ENCODE measurements around the gene PTPRCAP.
A peak's percentile ranks its signal among the peaks of the same experiment; 100 is the strongest.
"Not testable (repeated sequence)": the region's sequence is repeated elsewhere in the genome, so short reads cannot be mapped to it uniquely, and the experiment has no call there.

PTPRCAP gene

DNA sequence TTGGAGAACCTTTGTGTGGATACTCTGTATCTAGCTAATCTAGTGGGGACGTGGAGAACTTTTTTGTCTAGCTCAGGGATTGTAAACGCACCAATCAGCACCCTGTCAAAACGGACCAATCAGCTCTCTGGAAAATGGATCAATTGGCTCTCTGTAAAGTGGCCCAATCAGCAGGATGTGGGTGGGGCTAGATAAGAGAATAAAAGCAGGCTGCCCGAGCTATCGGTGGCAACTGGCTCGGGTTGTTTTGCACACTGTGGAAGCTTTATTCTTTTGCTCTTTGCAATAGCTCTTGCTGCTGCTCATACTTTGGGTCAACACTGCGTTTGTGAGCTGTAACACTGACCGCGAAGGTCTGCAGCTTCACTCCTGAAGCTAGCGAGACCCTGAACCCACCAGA, 39.2 kb upstream of the PTPRCAP start:
- not testable (repeated sequence) for H3K9me3 ChIP-seq (ENCODE audit: control insufficient read depth, low read length); H3K27ac ChIP-seq (ENCODE audit: insufficient read depth, low read depth, low read length, poor library complexity, severe bottlenecking); H3K36me3 ChIP-seq (ENCODE audit: control insufficient read depth, insufficient read depth, low read length); H3K4me3 ChIP-seq (ENCODE audit: insufficient read depth, low read depth, low read length); H3K4me1 ChIP-seq (ENCODE audit: control insufficient read depth, insufficient read depth, low read length); H3K27me3 ChIP-seq (ENCODE audit: control insufficient read depth, insufficient read depth, low read length, poor library complexity, severe bottlenecking)
- 92 to 94% methylated on average over 10 of the region's 10 CpGs for WGBS, 2 experiments

DNA sequence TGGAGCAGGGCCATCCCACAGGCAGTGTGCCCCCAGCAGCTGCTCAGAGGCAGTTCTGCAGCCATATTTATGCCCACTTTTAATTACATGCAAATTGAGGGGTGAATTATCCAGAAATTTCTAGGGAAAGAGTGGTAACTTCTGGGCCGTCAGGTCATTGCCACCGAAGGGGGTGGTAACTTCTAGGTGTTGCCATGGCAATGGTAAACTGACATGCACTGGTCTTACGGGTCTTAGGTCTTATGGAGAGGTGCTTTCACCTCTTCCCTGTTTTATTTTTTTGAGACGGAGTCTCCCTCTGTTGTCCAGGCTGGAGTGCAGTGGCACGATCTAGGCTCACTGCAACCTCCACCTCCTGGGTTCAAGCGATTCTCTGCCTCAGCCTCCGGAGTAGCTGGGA, 35.4 kb upstream of the PTPRCAP start:
- no peak overlapping the region for H3K27ac ChIP-seq (ENCODE audit: insufficient read depth, low read depth, low read length, poor library complexity, severe bottlenecking)
- no peaks in the 10 kb centered on the region for H3K36me3 ChIP-seq (ENCODE audit: control insufficient read depth, insufficient read depth, low read length)
- no peak overlapping the region for H3K4me3 ChIP-seq (ENCODE audit: insufficient read depth, low read depth, low read length)
- 82 to 83% methylated on average over 7 of the region's 7 CpGs for WGBS, 2 experiments
- no peaks in the 10 kb centered on the region for H3K27me3 ChIP-seq (ENCODE audit: control insufficient read depth, insufficient read depth, low read length, poor library complexity, severe bottlenecking)
- H3K4me1 ChIP-seq (ENCODE audit: control insufficient read depth, insufficient read depth, low read length) = no peaks in the 10 kb centered on the region
- no peaks in the 10 kb centered on the region for H3K9me3 ChIP-seq (ENCODE audit: control insufficient read depth, low read length)

DNA sequence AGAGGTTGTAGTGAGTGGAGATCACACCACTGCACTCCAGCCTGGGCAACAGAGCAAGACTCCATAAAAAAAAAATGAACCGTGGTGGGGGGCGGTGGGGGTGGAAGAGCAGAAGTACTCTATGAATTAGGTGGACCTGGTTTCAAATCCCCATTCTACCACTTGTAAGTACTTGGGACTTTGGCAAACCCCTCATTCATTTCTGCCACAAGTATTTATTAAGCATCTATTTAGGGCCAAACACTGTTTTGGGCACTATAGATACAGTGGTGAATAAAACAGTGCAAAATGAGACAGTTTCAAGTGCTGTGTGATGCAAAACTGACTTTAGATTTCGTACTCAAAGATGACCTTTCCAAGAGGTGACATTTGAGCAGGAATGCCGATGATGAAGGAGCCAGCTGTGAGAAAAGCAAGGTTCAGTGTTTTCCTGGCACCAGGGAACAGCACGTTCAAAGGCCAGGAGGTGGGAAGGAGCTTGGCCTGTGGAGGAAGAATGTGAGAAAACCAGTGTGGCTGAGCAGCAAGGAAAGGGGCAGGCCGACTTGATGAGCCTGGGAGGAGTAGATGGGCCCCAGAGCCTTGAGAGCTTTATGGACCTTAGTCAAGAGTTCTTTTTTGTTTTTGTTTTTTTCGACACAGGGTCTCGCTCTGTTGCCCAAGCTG, 33.0 kb upstream of the PTPRCAP start:
- no peak overlapping the region for H3K27ac ChIP-seq (ENCODE audit: insufficient read depth, low read depth, low read length, poor library complexity, severe bottlenecking)
- no peaks in the 10 kb centered on the region for H3K4me1 ChIP-seq (ENCODE audit: control insufficient read depth, insufficient read depth, low read length)
- no peaks in the 10 kb centered on the region for H3K27me3 ChIP-seq (ENCODE audit: control insufficient read depth, insufficient read depth, low read length, poor library complexity, severe bottlenecking)
- no peaks in the 10 kb centered on the region for H3K36me3 ChIP-seq (ENCODE audit: control insufficient read depth, insufficient read depth, low read length)
- no peak overlapping the region for H3K4me3 ChIP-seq (ENCODE audit: insufficient read depth, low read depth, low read length)
- 91 to 92% methylated on average over 8 of the region's 8 CpGs for WGBS, 2 experiments
- no peaks in the 10 kb centered on the region for H3K9me3 ChIP-seq (ENCODE audit: control insufficient read depth, low read length)

DNA sequence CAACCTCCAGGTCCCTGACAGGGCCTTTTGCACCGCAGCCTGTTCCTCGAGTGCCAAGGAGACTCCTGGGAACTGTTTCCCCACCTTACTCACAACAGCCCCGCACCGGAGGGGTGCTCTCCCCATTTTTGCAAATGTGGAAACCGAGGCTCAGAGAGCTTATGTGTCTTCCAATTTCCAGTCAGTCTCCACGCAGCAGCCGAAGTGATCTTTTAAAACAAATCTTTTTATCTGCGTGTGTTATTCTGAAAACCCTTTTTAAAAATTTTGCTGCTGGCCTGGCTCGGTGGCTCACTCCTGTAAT, 32.0 kb upstream of the PTPRCAP start:
- WGBS, 2 experiments = 45 to 49% methylated on average over 9 of the region's 9 CpGs
- Histone ChIP-seq H3K36me3 (ENCODE audit: control insufficient read depth, insufficient read depth, low read length) (no peaks in the 10 kb centered on the region), H3K27me3 (ENCODE audit: control insufficient read depth, insufficient read depth, low read length, poor library complexity, severe bottlenecking) (no peaks in the 10 kb centered on the region), H3K4me1 (ENCODE audit: control insufficient read depth, insufficient read depth, low read length) (no peaks in the 10 kb centered on the region), H3K4me3 (ENCODE audit: insufficient read depth, low read depth, low read length) (peak overlapping the region; percentile 88), H3K27ac (ENCODE audit: insufficient read depth, low read depth, low read length, poor library complexity, severe bottlenecking) (no peak overlapping the region), H3K9me3 (ENCODE audit: control insufficient read depth, low read length) (no peaks in the 10 kb centered on the region)

DNA sequence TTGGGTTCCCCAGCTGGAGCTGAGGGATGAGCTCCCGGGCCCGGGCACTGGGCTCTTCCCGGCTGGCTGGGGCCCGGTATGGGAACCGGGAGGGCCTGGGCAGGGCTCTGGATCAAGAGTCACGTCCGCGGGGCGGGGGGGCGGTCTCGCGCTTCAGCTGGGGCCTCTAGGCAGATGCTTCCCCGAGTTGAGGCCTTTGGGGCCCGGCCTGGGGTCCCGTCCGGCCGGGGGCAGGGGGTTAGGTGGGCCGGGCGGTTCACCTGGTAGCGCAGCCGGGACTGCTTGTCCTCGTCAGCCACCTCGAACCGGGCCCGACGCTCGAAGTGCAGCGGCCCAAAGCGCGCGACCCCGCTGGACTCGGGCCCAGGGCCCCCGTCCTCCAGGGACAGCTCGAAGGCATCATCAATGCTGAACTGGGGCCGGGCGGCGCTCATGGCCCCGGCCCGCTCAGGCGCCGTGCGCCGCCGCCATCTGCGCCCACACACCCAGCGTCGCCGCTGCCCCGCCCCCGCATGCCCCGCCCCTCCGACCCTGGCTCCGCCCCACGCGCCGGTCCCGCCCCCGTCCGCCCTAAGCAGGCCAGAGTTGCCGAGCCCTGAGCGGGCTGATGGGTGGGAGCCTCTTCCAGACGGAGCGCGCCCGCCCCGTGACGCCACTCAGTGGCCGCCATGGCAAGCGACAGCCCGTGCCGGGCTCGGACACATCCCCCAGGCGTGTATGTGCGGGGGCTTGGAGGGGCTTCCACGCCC, 31.5 kb upstream of the PTPRCAP start, which contains the start of gene TMEM134:
TMEM134 (minus strand) TSS at position 493 of the 749 bp plus-strand sequence; CDS start at position 434, 59 bp downstream.
- Histone ChIP-seq H3K4me3 (ENCODE audit: insufficient read depth, low read depth, low read length) (peak within 1 kb of the TSS; percentile 88), H3K36me3 (ENCODE audit: control insufficient read depth, insufficient read depth, low read length) (no peaks in the 10 kb centered on the region), H3K4me1 (ENCODE audit: control insufficient read depth, insufficient read depth, low read length) (no peaks in the 10 kb centered on the region), H3K9me3 (ENCODE audit: control insufficient read depth, low read length) (no peaks in the 10 kb centered on the region), H3K27ac (ENCODE audit: insufficient read depth, low read depth, low read length, poor library complexity, severe bottlenecking) (no peak within 1 kb of the TSS), H3K27me3 (ENCODE audit: control insufficient read depth, insufficient read depth, low read length, poor library complexity, severe bottlenecking) (no peaks in the 10 kb centered on the region)
- 1% methylated on average over 76 of the region's 76 CpGs for WGBS, 2 experiments

DNA sequence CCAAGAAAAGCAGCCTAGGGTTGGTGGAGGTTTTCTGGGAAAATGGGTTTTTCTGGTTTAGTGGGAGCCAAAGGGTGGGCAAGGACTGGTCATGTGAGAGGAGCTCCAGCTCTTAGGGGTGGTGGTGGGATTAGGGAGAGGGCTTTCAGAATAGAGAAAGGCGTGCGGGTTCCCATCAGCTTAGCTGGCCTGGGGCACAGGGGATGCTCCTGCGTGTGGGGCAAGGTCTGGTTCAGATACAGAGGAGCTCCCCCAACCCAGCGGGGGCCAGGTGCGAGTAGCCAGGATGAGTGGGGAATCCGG, 30.9 kb upstream of the PTPRCAP start:
- H3K4me3 ChIP-seq (ENCODE audit: insufficient read depth, low read depth, low read length) = peak overlapping the region; percentile 88
- H3K27ac ChIP-seq (ENCODE audit: insufficient read depth, low read depth, low read length, poor library complexity, severe bottlenecking) = no peak overlapping the region
- H3K36me3 ChIP-seq (ENCODE audit: control insufficient read depth, insufficient read depth, low read length) = no peaks in the 10 kb centered on the region
- no peaks in the 10 kb centered on the region for H3K9me3 ChIP-seq (ENCODE audit: control insufficient read depth, low read length)
- no peaks in the 10 kb centered on the region for H3K27me3 ChIP-seq (ENCODE audit: control insufficient read depth, insufficient read depth, low read length, poor library complexity, severe bottlenecking)
- WGBS, 2 experiments = 10 to 15% methylated on average over 6 of the region's 6 CpGs
- H3K4me1 ChIP-seq (ENCODE audit: control insufficient read depth, insufficient read depth, low read length) = no peaks in the 10 kb centered on the region

DNA sequence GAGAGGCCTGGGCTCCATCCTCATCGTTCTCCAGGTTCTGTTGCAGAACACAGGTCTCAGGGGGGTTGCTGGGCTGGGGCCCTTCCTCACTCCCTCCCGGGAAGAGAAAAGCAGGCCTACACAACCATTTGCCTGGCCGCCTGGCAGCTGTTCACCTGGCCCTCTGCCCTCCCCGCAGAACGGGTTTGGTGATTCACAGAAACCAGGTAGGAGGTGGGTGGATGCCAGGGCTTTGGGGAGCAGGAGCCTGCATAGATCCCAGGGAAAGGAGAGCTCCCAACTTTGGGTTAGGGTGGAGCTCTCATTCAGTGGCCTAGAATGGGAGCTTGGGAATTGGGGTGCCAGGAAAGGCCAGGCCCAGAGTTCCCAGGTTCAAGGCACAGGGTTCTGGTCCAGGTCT, 30.6 kb upstream of the PTPRCAP start:
- no peak overlapping the region for H3K27ac ChIP-seq (ENCODE audit: insufficient read depth, low read depth, low read length, poor library complexity, severe bottlenecking)
- H3K4me1 ChIP-seq (ENCODE audit: control insufficient read depth, insufficient read depth, low read length) = no peaks in the 10 kb centered on the region
- 72 to 77% methylated on average over 5 of the region's 5 CpGs for WGBS, 2 experiments
- no peaks in the 10 kb centered on the region for H3K36me3 ChIP-seq (ENCODE audit: control insufficient read depth, insufficient read depth, low read length)
- H3K4me3 ChIP-seq (ENCODE audit: insufficient read depth, low read depth, low read length) = peak overlapping the region; percentile 88
- no peaks in the 10 kb centered on the region for H3K9me3 ChIP-seq (ENCODE audit: control insufficient read depth, low read length)
- H3K27me3 ChIP-seq (ENCODE audit: control insufficient read depth, insufficient read depth, low read length, poor library complexity, severe bottlenecking) = no peaks in the 10 kb centered on the region

DNA sequence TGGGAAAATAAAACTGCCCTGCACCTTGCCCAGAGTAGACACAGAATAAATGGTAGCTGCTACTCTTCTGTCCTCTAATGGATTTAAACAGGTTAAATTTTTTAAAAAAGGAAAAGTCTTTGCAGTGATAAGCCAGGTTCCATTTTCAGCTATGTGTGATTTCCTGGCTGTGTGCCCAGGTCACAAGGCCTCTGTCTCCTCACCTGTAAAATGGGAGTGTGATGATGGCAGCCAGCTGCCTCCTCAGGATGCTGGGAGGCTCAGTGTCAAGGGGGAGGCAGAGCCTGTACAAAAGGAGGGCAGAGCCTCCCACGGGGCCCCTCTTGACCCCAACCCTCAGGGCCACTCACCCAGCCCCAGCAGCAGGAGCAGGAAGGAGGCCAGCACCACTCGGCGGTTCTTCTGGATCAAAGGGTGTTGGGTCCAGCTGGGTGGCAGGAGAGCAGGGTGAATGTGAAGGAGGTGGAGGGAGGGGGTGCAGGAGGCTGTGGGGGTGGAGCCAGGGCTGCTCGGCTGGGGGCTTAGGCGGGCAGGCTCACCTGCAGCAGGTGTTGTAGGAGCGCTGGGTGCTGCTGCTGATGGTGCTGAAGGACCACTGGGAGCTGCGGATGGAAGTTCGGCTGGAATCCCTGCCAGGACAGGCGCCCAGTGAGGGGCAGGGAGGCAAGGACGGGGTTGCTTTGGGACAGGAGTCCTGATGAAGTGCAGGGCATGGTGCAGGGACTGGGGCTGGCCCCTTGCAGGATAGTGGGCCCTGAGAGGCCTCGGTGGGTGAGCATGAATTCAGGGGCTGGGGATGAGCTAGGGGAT, 29.7 kb upstream of the PTPRCAP start:
- H3K27me3 ChIP-seq (ENCODE audit: control insufficient read depth, insufficient read depth, low read length, poor library complexity, severe bottlenecking) = no peaks in the 10 kb centered on the region
- H3K4me3 ChIP-seq (ENCODE audit: insufficient read depth, low read depth, low read length) = no peak overlapping the region
- H3K36me3 ChIP-seq (ENCODE audit: control insufficient read depth, insufficient read depth, low read length) = no peaks in the 10 kb centered on the region
- no peaks in the 10 kb centered on the region for H3K9me3 ChIP-seq (ENCODE audit: control insufficient read depth, low read length)
- H3K27ac ChIP-seq (ENCODE audit: insufficient read depth, low read depth, low read length, poor library complexity, severe bottlenecking) = no peak overlapping the region
- H3K4me1 ChIP-seq (ENCODE audit: control insufficient read depth, insufficient read depth, low read length) = no peaks in the 10 kb centered on the region
- 87 to 90% methylated on average over 11 of the region's 11 CpGs for WGBS, 2 experiments

DNA sequence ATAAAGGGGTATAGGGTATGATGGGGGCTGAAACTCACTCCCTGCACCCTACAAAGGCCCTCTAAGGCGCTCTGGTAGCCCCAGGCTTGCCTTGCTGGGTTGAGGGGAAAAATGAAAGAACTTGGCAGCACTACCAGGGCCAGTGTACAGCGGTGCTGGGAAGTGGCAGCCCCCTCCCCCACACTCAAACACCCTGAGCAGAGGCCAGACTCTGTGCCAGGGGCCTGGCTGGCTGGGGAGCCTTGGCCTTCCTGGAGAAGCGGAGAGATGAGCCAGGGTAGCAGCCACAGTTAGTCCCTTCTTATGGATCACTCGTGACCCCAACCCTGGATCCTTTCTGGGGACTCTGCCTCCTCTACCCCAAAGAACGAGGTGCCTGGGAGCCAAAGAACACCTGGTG, 28.9 kb upstream of the PTPRCAP start:
- Histone ChIP-seq H3K36me3 (ENCODE audit: control insufficient read depth, insufficient read depth, low read length) (no peaks in the 10 kb centered on the region), H3K9me3 (ENCODE audit: control insufficient read depth, low read length) (no peaks in the 10 kb centered on the region), H3K4me1 (ENCODE audit: control insufficient read depth, insufficient read depth, low read length) (no peaks in the 10 kb centered on the region), H3K27ac (ENCODE audit: insufficient read depth, low read depth, low read length, poor library complexity, severe bottlenecking) (no peak overlapping the region), H3K4me3 (ENCODE audit: insufficient read depth, low read depth, low read length) (no peak overlapping the region), H3K27me3 (ENCODE audit: control insufficient read depth, insufficient read depth, low read length, poor library complexity, severe bottlenecking) (no peaks in the 10 kb centered on the region)
- 92 to 94% methylated on average over 5 of the region's 5 CpGs for WGBS, 2 experiments

DNA sequence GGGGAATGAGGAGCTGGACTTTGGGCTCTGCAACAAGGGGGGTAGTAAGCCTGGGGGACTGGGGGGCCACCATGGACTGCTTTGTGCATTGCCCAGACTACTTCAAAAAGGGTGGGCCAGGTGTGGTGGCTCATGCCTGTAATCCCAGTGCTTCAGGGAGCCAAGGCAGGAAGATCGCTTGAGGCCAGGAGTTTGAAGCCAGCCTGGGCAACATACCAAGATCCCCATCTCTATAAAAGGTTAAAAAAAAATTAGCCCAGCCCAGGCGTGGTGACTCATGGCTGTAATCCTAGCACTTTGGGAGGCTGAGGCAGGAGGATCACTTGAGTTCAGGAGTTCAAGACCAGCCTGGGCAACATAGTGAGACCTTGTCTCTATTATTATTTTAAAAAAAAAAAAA, 28.0 kb upstream of the PTPRCAP start:
- peak overlapping the region; percentile 76 for H3K4me3 ChIP-seq (ENCODE audit: insufficient read depth, low read depth, low read length)
- not testable (repeated sequence) for H3K36me3 ChIP-seq (ENCODE audit: control insufficient read depth, insufficient read depth, low read length); H3K4me1 ChIP-seq (ENCODE audit: control insufficient read depth, insufficient read depth, low read length); H3K9me3 ChIP-seq (ENCODE audit: control insufficient read depth, low read length); H3K27ac ChIP-seq (ENCODE audit: insufficient read depth, low read depth, low read length, poor library complexity, severe bottlenecking); H3K27me3 ChIP-seq (ENCODE audit: control insufficient read depth, insufficient read depth, low read length, poor library complexity, severe bottlenecking)
- WGBS, 2 experiments = 87 to 94% methylated on average over 2 of the region's 2 CpGs
